H9 (cell line): ENCODE measurements around the gene ARFGAP2. TPM values are rescaled to one million over a fixed set of nuclear protein-coding genes. Genes with fewer than 3 reads are reported as not detected.
"Not testable (repeated sequence)": the region's sequence is repeated elsewhere in the genome, so short reads cannot be mapped to it uniquely, and the experiment has no call there.

Experiments used
- DNase-seq: peaks from one replicate; pipeline ENCODE4 v3.0.0-alpha.2; 2017
- H2AFZ ChIP-seq: one replicate; pipeline ENCODE4 v1.6.1; 2013; ENCODE audit warnings: mild to moderate bottlenecking, low read length, control low read depth, moderate library complexity
- H2AK5ac ChIP-seq: 2 replicates; pipeline ENCODE4 v1.6.1; 2013; ENCODE audit warnings: low read length, control low read depth, mixed read lengths; ENCODE audit not compliant: insufficient read length
- H2BK120ac ChIP-seq: one replicate; pipeline ENCODE4 v1.6.1; 2013; ENCODE audit warnings: low read depth, mild to moderate bottlenecking, low read length, control low read depth, inconsistent platforms; ENCODE audit not compliant: poor library complexity, severe bottlenecking
- H2BK12ac ChIP-seq: 2 replicates; pipeline ENCODE4 v1.6.1; 2013; ENCODE audit warnings: low read length, control low read depth, mixed read lengths, low read depth; ENCODE audit not compliant: insufficient read length
- H2BK15ac ChIP-seq: 2 replicates; pipeline ENCODE4 v1.6.1; 2013; ENCODE audit warnings: low read depth, low read length, control low read depth
- H2BK20ac ChIP-seq: one replicate; pipeline ENCODE4 v1.6.1; 2013; ENCODE audit warnings: low read depth, mild to moderate bottlenecking, low read length, control low read depth, inconsistent platforms; ENCODE audit not compliant: poor library complexity, severe bottlenecking
- H2BK5ac ChIP-seq: 2 replicates; pipeline ENCODE4 v1.6.1; 2013; ENCODE audit warnings: low read length, control low read depth, mixed read lengths; ENCODE audit not compliant: insufficient read length
- H3K14ac ChIP-seq: 2 replicates; pipeline ENCODE4 v1.6.1; 2013; ENCODE audit warnings: low read length, control low read depth; ENCODE audit not compliant: insufficient read depth
- H3K18ac ChIP-seq: 2 replicates; pipeline ENCODE4 v1.6.1; 2013; ENCODE audit warnings: low read depth, mild to moderate bottlenecking, mixed read lengths, low read length, control low read depth; ENCODE audit not compliant: insufficient read length
- H3K23ac ChIP-seq: 2 replicates; pipeline ENCODE4 v1.6.1; 2013; ENCODE audit warnings: low read length, control low read depth, mixed read lengths, low read depth; ENCODE audit not compliant: insufficient read length
- H3K23me2 ChIP-seq: 2 replicates; pipeline ENCODE4 v1.6.1; 2013; ENCODE audit warnings: low read depth, mild to moderate bottlenecking, mixed read lengths, low read length, control low read depth; ENCODE audit not compliant: insufficient read length, poor library complexity, severe bottlenecking
- H3K27ac ChIP-seq: 2 replicates; pipeline ENCODE4 v1.5.1; 2013; ENCODE audit warnings: low read length, control low read depth, mixed read lengths, low read depth; ENCODE audit not compliant: insufficient read length
- H3K27me3 ChIP-seq: 2 replicates; pipeline ENCODE4 v1.6.1; 2013; ENCODE audit warnings: low read length, control low read depth, inconsistent platforms; ENCODE audit not compliant: insufficient read depth
- H3K4ac ChIP-seq: 2 replicates; pipeline ENCODE4 v1.6.1; 2013; ENCODE audit warnings: low read depth, mild to moderate bottlenecking, control low read depth, inconsistent platforms, low read length, moderate library complexity
- H3K4me1 ChIP-seq: 2 replicates; pipeline ENCODE4 v1.6.1; 2013; ENCODE audit warnings: low read length, control low read depth, inconsistent platforms; ENCODE audit not compliant: insufficient read depth
- H3K4me2 ChIP-seq: 2 replicates; pipeline ENCODE4 v1.6.1; 2013; ENCODE audit warnings: low read length, control low read depth, mixed read lengths; ENCODE audit not compliant: insufficient read length, insufficient read depth
- H3K56ac ChIP-seq: 2 replicates; pipeline ENCODE4 v1.6.1; 2013; ENCODE audit warnings: low read depth, mild to moderate bottlenecking, mixed read lengths, low read length, control low read depth; ENCODE audit not compliant: insufficient read length
- H3K79me1 ChIP-seq: 2 replicates; pipeline ENCODE4 v1.6.1; 2013; ENCODE audit warnings: low read depth, mild to moderate bottlenecking, moderate library complexity, low read length, control low read depth, inconsistent platforms; ENCODE audit not compliant: insufficient read depth, poor library complexity, severe bottlenecking
- H3K79me2 ChIP-seq: 2 replicates; pipeline ENCODE4 v1.6.1; 2013; ENCODE audit warnings: low read length, control low read depth, inconsistent platforms; ENCODE audit not compliant: insufficient read depth
- H3K9ac ChIP-seq: 2 replicates; pipeline ENCODE4 v1.6.1; 2013; ENCODE audit warnings: low read length, control low read depth, mixed read lengths; ENCODE audit not compliant: insufficient read length; ENCODE audit errors: extremely low read depth
- H3K9me3 ChIP-seq: one replicate; pipeline ENCODE4 v1.6.1; 2013; ENCODE audit warnings: low read depth, low read length, inconsistent platforms; ENCODE audit not compliant: control insufficient read depth
- H3T11ph ChIP-seq: one replicate; pipeline ENCODE4 v1.6.1; 2013; ENCODE audit warnings: mild to moderate bottlenecking, low read length, control low read depth, inconsistent platforms
- H4K20me1 ChIP-seq: one replicate; pipeline ENCODE4 v1.6.1; 2013; ENCODE audit not compliant: control insufficient read depth, insufficient read length, insufficient read depth
- H4K5ac ChIP-seq: 2 replicates; pipeline ENCODE4 v1.6.1; 2013; ENCODE audit warnings: low read depth, mild to moderate bottlenecking, mixed read lengths, low read length, control low read depth; ENCODE audit not compliant: insufficient read length
- H4K8ac ChIP-seq: replicated peaks from 2 replicates; pipeline ENCODE4 v1.6.1; 2013; ENCODE audit warnings: low read length, control low read depth, mixed read lengths, low read depth; ENCODE audit not compliant: insufficient read length
- H4K91ac ChIP-seq: 2 replicates; pipeline ENCODE4 v1.6.1; 2013; ENCODE audit warnings: low read depth, mild to moderate bottlenecking, moderate library complexity, mixed read lengths, low read length, control low read depth; ENCODE audit not compliant: insufficient read length
- H3K27ac Mint-ChIP-seq, 3 experiments: 2 replicates in 2 of 3; 3 replicates in 1 of 3; pipeline ENCODE4 v1.8.0; 2020 to 2021; ENCODE audit warnings: mixed read lengths in 3 of 3, mild to moderate bottlenecking in 1 of 3, moderate library complexity in 1 of 3
- H3K27me3 Mint-ChIP-seq: 2 replicates; pipeline ENCODE4 v1.8.0; 2021; ENCODE audit warnings: low read depth, mild to moderate bottlenecking, moderate library complexity, mixed read lengths
- H3K36me3 Mint-ChIP-seq, 3 experiments: 2 replicates in 2 of 3; 3 replicates in 1 of 3; pipeline ENCODE4 v1.8.0; 2020 to 2021; ENCODE audit warnings: low read depth in 3 of 3, mixed read lengths in 3 of 3; ENCODE audit not compliant: insufficient read depth in 1 of 3
- H3K4me1 Mint-ChIP-seq, 2 experiments: 2 replicates each; pipeline ENCODE4 v1.8.0; 2020; ENCODE audit warnings: mixed read lengths in 2 of 2
- H3K4me3 Mint-ChIP-seq, 2 experiments: 2 replicates in 1 of 2; 3 replicates in 1 of 2; pipeline ENCODE4 v1.8.0; 2020 to 2021; ENCODE audit warnings: mild to moderate bottlenecking in 2 of 2, mixed read lengths in 2 of 2, moderate library complexity in 1 of 2
- H3K9me3 Mint-ChIP-seq, 2 experiments: 2 replicates in 1 of 2; 3 replicates in 1 of 2; pipeline ENCODE4 v1.8.0; 2020; ENCODE audit warnings: mild to moderate bottlenecking in 2 of 2, mixed read lengths in 2 of 2, moderate library complexity in 1 of 2
- CTCF ChIP-seq: fragments of 200-600 bp; sonication (generic); conservative IDR thresholded peaks from 3 replicates; pipeline ENCODE4 v1.8.0; 2021; ENCODE audit warnings: antibody characterized with exemption, mild to moderate bottlenecking
- WGBS: extraction: QIAGEN DNeasy Blood & Tissue Kit; methylation state at CpG from one replicate; pipeline ENCODE4 v1.1.7; 2013; ENCODE audit warnings: missing lambda C conversion rate, low lambda C conversion rate, mixed read lengths; ENCODE audit not compliant: insufficient read length; ENCODE audit errors: extremely low coverage; 5-methylcytosine and 5-hydroxymethylcytosine counted together
- total RNA-seq: library from RNA; stranded (reverse); gene quantifications from 2 replicates; pipeline ENCODE4 v1.2.1, GENCODE V29; 2021

Gene ARFGAP2
- total RNA-seq, 1 experiment from 2014 or later = 72.3 TPM

- no peaks in the 10 kb centered on the region for H3K79me2 ChIP-seq
- no peaks in the 10 kb centered on the region; the same call in 1 of the 2 replicates for H3K4me1 ChIP-seq
- no peak overlapping the region for H2BK120ac ChIP-seq
- no peaks in the 10 kb centered on the region for H3K27me3 ChIP-seq
- H4K5ac ChIP-seq = no peak overlapping the region
- H3K18ac ChIP-seq = no peak overlapping the region
- TF ChIP-seq CTCF = no peak
- H2BK5ac ChIP-seq = no peak overlapping the region
- no peak overlapping the region for H3T11ph ChIP-seq
- H4K20me1 ChIP-seq = no peaks in the 10 kb centered on the region
- no peak overlapping the region for H3K23ac ChIP-seq
- no peak overlapping the region for H3K9ac ChIP-seq
- WGBS = no CpG with 5 or more reads among the region's 6 CpGs
- H3K27ac Mint-ChIP-seq = peak overlapping the region in 1 of 3 experiments; percentile 85; a peak in 2 of 7 replicates
- no peaks in the 10 kb centered on the region for H3K79me1 ChIP-seq
- H4K91ac ChIP-seq = no peak overlapping the region
- no peak for DNase-seq
- no peak overlapping the region for H3K4me3 Mint-ChIP-seq
- no peak overlapping the region for H3K4me2 ChIP-seq
- H3K56ac ChIP-seq = no peak overlapping the region
- H3K23me2 ChIP-seq = no peaks in the 10 kb centered on the region
- no peaks in the 10 kb centered on the region; the same call in 1 of the 2 replicates for H3K27me3 Mint-ChIP-seq
- no peak overlapping the region for H3K14ac ChIP-seq
- no peaks in the 10 kb centered on the region for H3K36me3 Mint-ChIP-seq
- H2AFZ ChIP-seq = no peak overlapping the region
- H3K4ac ChIP-seq = no peak overlapping the region
- H2BK20ac ChIP-seq = no peak overlapping the region
- H3K9me3 Mint-ChIP-seq = no peaks in the 10 kb centered on the region
- H2BK15ac ChIP-seq = no peak overlapping the region
- H3K9me3 ChIP-seq = no peaks in the 10 kb centered on the region
- peak overlapping the region; percentile 15 for H2BK12ac ChIP-seq
- H4K8ac ChIP-seq = no peak overlapping the region
- no peak overlapping the region for H2AK5ac ChIP-seq
- peaks cover 8 to 9% of the 10 kb centered on the region in 2 experiments for H3K4me1 Mint-ChIP-seq
- no peak overlapping the region for H3K27ac ChIP-seq
These were observed 30.8 kb upstream of the ARFGAP2 start for GRCh38 chr11:47207459-47207858.

- no CpG with 5 or more reads among the region's 5 CpGs for WGBS
- not testable (repeated sequence) for H3K79me2 ChIP-seq, H3K9me3 Mint-ChIP-seq
These were observed 29.9 kb upstream of the ARFGAP2 start for GRCh38 chr11:47206577-47206976.

More at GRCh38 chr11:47206577-47206976, 29.9 kb upstream of the ARFGAP2 start:
- not testable (repeated sequence) for H4K91ac ChIP-seq, H3K4me2 ChIP-seq, H3K23me2 ChIP-seq, H3K9ac ChIP-seq, H3K27me3 ChIP-seq, H3K79me1 ChIP-seq, H3K14ac ChIP-seq, H3T11ph ChIP-seq, H2BK12ac ChIP-seq, H4K8ac ChIP-seq, H3K9me3 ChIP-seq, DNase-seq, H3K4me1 ChIP-seq, H2AFZ ChIP-seq, H2BK120ac ChIP-seq, H4K20me1 ChIP-seq, H3K36me3 Mint-ChIP-seq, H3K56ac ChIP-seq, H3K4me3 Mint-ChIP-seq, H3K27me3 Mint-ChIP-seq, H3K27ac ChIP-seq, H2AK5ac ChIP-seq, H3K18ac ChIP-seq, H2BK15ac ChIP-seq, H2BK5ac ChIP-seq, H2BK20ac ChIP-seq, H3K4ac ChIP-seq, H4K5ac ChIP-seq, H3K27ac Mint-ChIP-seq, H3K23ac ChIP-seq, H3K4me1 Mint-ChIP-seq
